Jurkat, Clone E6-1 (cell line): Measurements from ENCODE around the gene PRKCA.

Experiments used
- DNase-seq: peaks from one replicate; pipeline ENCODE4 v3.0.0-alpha.2; 2011; ENCODE audit warnings: low read depth, low spot score
- H3K4me3 ChIP-seq: 2 replicates; pipeline ENCODE4 v1.5.1; 2011; ENCODE audit warnings: mild to moderate bottlenecking, low read length, control low read depth, moderate library complexity

The PRKCA gene

GRCh38 chr17:66791347-66791746 lies 488.9 kb downstream of the PRKCA start:
- no peak for DNase-seq

GRCh38 chr17:66793814-66794213 lies 491.4 kb downstream of the PRKCA start:
- H3K4me3 ChIP-seq: no peak overlapping the region

More at GRCh38 chr17:66791347-66791746, 488.9 kb downstream of the PRKCA start:
- H3K4me3 ChIP-seq: no peak overlapping the region

GRCh38 chr17:66795486-66795885 lies 493.1 kb downstream of the PRKCA start:
- DNase-seq: no peak
- no peak overlapping the region for H3K4me3 ChIP-seq

More at GRCh38 chr17:66793814-66794213, 491.4 kb downstream of the PRKCA start:
- no peak for DNase-seq

- no peak overlapping the region for H3K4me3 ChIP-seq
- no peak for DNase-seq
These were observed 497.6 kb downstream of the PRKCA start for GRCh38 chr17:66799849-66800537.

- no peak overlapping the region for H3K4me3 ChIP-seq
- DNase-seq: no peak
These were observed 501.1 kb downstream of the PRKCA start for GRCh38 chr17:66803474-66803951.

- no peak for DNase-seq
- no peak overlapping the region for H3K4me3 ChIP-seq
These were observed 503.2 kb downstream of the PRKCA start for GRCh38 chr17:66805567-66805966.

GRCh38 chr17:66807182-66807581 lies 504.8 kb downstream of the PRKCA start:
- H3K4me3 ChIP-seq: no peak overlapping the region
- no peak for DNase-seq

- DNase-seq: no peak
- H3K4me3 ChIP-seq: no peak overlapping the region
These were observed 507.0 kb downstream of the PRKCA start for GRCh38 chr17:66809408-66809807.

GRCh38 chr17:66810951-66811682 lies 508.7 kb downstream of the PRKCA start:
- DNase-seq: no peak
- no peak overlapping the region for H3K4me3 ChIP-seq

- H3K4me3 ChIP-seq: no peak overlapping the region
- DNase-seq: no peak
These were observed 509.3 kb downstream of the PRKCA start for GRCh38 chr17:66811683-66812054.

- no peak for DNase-seq
- no peak overlapping the region for H3K4me3 ChIP-seq
These were observed 510.2 kb downstream of the PRKCA start for GRCh38 chr17:66812571-66812970.

- H3K4me3 ChIP-seq: no peak overlapping the region
- no peak for DNase-seq
These were observed 510.9 kb downstream of the PRKCA start for GRCh38 chr17:66813296-66813695.

GRCh38 chr17:66814026-66814425 lies 511.6 kb downstream of the PRKCA start:
- H3K4me3 ChIP-seq: no peak overlapping the region
- no peak for DNase-seq

GRCh38 chr17:66814570-66814969 lies 512.2 kb downstream of the PRKCA start:
- no peak for DNase-seq
- H3K4me3 ChIP-seq: no peak overlapping the region

GRCh38 chr17:66817750-66818149 lies 515.3 kb downstream of the PRKCA start:
- H3K4me3 ChIP-seq: no peak overlapping the region
- no peak for DNase-seq

GRCh38 chr17:66819466-66819865 lies 517.1 kb downstream of the PRKCA start:
- no peak for DNase-seq

GRCh38 chr17:66822009-66822408 lies 519.6 kb downstream of the PRKCA start:
- no peak for DNase-seq

More at GRCh38 chr17:66819466-66819865, 517.1 kb downstream of the PRKCA start:
- H3K4me3 ChIP-seq: no peak overlapping the region

GRCh38 chr17:66826856-66827255 lies 524.4 kb downstream of the PRKCA start:
- no peak overlapping the region for H3K4me3 ChIP-seq
- no peak for DNase-seq

More at GRCh38 chr17:66822009-66822408, 519.6 kb downstream of the PRKCA start:
- no peak overlapping the region for H3K4me3 ChIP-seq

GRCh38 chr17:66829386-66829864 lies 527.0 kb downstream of the PRKCA start:
- no peak overlapping the region for H3K4me3 ChIP-seq
- DNase-seq: peak; percentile 18

GRCh38 chr17:66829883-66830282 lies 527.5 kb downstream of the PRKCA start:
- H3K4me3 ChIP-seq: no peak overlapping the region

More at GRCh38 chr17:66829883-66830282, 527.5 kb downstream of the PRKCA start:
- DNase-seq: peak; percentile 26
